Ovary (tissue), 3 donors: ENCODE data around the gene LIN28B.

Source experiments
- EP300 ChIP-seq: sonication (generic); formaldehyde crosslinking; IDR thresholded peaks from one replicate; pipeline ENCODE4 v1.6.1; 2017; ENCODE audit warnings: antibody characterized with exemption
- POLR2A ChIP-seq: fragments of 450-650 bp; IDR thresholded peaks from one replicate; pipeline ENCODE4 v1.6.1; 2017; ENCODE audit warnings: antibody characterized with exemption, mild to moderate bottlenecking, moderate library complexity
- TF ChIP-seq, protein P1 (sequence below), 3 donors: fragments of 450-650 bp in 2 of 3; fragments of 200-600 bp in 1 of 3; IDR thresholded peaks; one replicate each; pipeline versions ENCODE4 v1.5.1 to v1.8.0; 2016 to 2022; ENCODE audit warnings: antibody characterized with exemption in 3 of 3, mild to moderate bottlenecking in 1 of 3
- donor health status: DM: no; HTN: no; CAD: no.

DNA sequence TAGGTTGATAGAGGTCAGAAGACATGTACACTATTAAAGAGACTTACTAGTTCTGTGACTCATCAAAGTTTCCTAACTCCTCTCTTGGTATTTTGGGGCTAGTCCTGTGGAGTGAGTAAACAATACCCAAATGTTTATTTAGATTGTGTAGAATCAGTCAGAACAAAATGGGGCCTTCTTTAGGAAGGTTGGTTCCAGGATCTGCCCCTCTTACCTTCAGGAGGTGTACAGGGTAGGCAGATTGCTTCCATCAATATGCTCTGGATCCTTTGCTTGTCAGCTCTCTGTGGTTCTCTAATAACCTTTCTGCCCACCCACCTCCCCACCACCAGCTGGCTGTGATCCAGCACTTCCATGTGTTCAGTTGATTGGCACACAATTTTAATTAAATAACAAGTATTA lies 115.9 kb downstream of the LIN28B start:
- TF ChIP-seq, protein P1, sequence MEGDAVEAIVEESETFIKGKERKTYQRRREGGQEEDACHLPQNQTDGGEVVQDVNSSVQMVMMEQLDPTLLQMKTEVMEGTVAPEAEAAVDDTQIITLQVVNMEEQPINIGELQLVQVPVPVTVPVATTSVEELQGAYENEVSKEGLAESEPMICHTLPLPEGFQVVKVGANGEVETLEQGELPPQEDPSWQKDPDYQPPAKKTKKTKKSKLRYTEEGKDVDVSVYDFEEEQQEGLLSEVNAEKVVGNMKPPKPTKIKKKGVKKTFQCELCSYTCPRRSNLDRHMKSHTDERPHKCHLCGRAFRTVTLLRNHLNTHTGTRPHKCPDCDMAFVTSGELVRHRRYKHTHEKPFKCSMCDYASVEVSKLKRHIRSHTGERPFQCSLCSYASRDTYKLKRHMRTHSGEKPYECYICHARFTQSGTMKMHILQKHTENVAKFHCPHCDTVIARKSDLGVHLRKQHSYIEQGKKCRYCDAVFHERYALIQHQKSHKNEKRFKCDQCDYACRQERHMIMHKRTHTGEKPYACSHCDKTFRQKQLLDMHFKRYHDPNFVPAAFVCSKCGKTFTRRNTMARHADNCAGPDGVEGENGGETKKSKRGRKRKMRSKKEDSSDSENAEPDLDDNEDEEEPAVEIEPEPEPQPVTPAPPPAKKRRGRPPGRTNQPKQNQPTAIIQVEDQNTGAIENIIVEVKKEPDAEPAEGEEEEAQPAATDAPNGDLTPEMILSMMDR (IDR thresholded peaks at IDR 0.05) = no peak
- no peak for TF ChIP-seq POLR2A
- no peak for TF ChIP-seq EP300
